Measurements from ENCODE around the gene SMIM7. TPM values are rescaled to one million over a fixed set of nuclear protein-coding genes. Genes with fewer than 3 reads are reported as not detected.
"Not testable (repeated sequence)": the region's sequence is repeated elsewhere in the genome, so short reads cannot be mapped to it uniquely, and the experiment has no call there.

Gene SMIM7
- total RNA-seq, 2 donors from 2014 or later = 72.7 to 102 TPM

DNA sequence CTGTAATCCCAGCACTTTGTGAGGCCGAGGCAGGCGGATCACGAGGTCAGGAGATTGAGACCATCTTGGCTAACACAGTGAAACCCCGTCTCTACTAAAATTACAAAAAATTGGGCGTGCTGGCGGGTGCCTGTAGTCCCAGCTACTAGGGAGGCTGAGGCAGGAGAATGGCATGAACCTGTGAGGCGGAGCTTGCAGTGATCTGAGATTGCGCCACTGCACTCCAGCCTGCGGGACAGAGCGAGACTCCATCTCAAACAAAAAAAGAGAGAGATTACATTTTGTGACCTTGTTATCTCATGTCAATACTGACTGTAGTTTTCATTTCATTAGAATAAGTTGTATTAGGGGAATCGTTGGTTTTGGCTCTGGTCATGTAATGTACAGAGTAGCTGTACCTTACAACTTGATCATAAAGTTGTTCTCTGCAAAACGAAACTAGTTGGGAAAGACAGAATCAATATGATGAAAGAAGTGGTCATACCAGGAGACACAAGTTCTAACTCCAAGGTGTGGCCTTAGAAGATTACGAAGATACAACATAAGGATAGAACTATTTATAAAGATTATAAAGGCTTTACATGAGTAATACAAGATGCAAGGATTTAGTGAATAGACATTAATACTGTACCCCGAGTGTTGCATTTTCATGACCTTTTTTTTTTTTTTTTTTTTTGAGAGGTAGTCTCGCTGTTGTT, 16.3 kb upstream of the SMIM7 start:
- Histone ChIP-seq H3K9me3 (no peaks in the 10 kb centered on the region), H3K4me3 (no peak overlapping the region), H3K27me3 (replicated peaks; ENCODE audit: insufficient read depth) (no peaks in the 10 kb centered on the region), H3K4me1 (ENCODE audit: control insufficient read depth in 1 of 2, low read depth in 2 of 2) (no peaks in the 10 kb centered on the region), H3K36me3 (peaks cover 12% of the 10 kb centered on the region), H3K27ac (no peak overlapping the region)
- TF ChIP-seq, protein P1, sequence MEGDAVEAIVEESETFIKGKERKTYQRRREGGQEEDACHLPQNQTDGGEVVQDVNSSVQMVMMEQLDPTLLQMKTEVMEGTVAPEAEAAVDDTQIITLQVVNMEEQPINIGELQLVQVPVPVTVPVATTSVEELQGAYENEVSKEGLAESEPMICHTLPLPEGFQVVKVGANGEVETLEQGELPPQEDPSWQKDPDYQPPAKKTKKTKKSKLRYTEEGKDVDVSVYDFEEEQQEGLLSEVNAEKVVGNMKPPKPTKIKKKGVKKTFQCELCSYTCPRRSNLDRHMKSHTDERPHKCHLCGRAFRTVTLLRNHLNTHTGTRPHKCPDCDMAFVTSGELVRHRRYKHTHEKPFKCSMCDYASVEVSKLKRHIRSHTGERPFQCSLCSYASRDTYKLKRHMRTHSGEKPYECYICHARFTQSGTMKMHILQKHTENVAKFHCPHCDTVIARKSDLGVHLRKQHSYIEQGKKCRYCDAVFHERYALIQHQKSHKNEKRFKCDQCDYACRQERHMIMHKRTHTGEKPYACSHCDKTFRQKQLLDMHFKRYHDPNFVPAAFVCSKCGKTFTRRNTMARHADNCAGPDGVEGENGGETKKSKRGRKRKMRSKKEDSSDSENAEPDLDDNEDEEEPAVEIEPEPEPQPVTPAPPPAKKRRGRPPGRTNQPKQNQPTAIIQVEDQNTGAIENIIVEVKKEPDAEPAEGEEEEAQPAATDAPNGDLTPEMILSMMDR (IDR thresholded peaks at IDR 0.05) = no peak
- DNase-seq (ENCODE audit: low spot score) (no peak), ATAC-seq (ENCODE audit: insufficient number of reproducible peaks, low FRiP score, low read depth) (no peak)

DNA sequence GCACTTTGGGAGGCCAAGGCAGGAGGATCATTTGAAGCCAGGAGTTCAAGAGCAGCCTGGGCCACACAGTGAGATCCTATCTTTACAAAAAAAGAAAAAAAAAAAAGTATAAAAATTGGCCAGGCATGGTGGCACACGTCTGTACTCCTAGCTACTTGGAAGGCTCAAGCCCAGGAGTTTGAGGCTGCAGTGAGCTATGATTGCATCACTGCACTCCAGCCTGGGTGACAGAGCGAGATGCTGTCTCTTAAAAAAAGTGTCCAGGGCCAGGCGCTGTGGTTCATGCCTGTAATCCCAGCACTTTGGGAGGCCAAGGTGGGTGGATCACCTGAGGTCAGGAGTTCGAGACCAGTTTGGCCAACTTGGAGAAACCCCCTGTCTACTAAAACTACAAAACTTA, 13.9 kb upstream of the SMIM7 start:
- not testable (repeated sequence) for H3K27me3 ChIP-seq (replicated peaks; ENCODE audit: insufficient read depth); H3K27ac ChIP-seq; H3K9me3 ChIP-seq; H3K4me3 ChIP-seq; H3K4me1 ChIP-seq (ENCODE audit: control insufficient read depth in 1 of 2, low read depth in 2 of 2); DNase-seq (ENCODE audit: low spot score); ATAC-seq (ENCODE audit: insufficient number of reproducible peaks, low FRiP score, low read depth); H3K36me3 ChIP-seq

DNA sequence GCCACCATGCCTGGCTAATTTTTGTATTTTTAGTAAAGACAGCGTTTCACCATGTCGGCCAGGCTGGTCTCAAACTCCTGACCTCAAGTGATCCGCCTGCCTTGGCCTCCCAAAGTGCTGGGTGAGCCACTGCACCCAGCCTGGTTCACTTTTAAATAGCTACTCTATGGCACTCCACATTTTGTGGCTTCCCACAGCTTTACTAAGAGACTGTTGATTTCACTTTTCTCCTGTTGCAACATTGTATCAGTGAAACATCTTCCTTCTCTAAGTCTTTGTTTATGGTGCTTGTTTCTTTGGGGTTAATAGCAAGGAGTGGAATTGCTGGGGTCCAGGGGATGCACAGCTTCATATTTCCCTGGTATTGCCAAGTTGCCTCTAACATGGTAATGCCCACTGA, 13.3 kb upstream of the SMIM7 start:
- Histone ChIP-seq H3K9me3 (no peaks in the 10 kb centered on the region), H3K4me3 (no peak overlapping the region), H3K4me1 (ENCODE audit: control insufficient read depth in 1 of 2, low read depth in 2 of 2) (no peaks in the 10 kb centered on the region), H3K27me3 (replicated peaks; ENCODE audit: insufficient read depth) (no peaks in the 10 kb centered on the region), H3K36me3 (no peaks in the 10 kb centered on the region), H3K27ac (no peak overlapping the region)
- DNase-seq (ENCODE audit: low spot score) (no peak), ATAC-seq (ENCODE audit: insufficient number of reproducible peaks, low FRiP score, low read depth) (no peak)
- TF ChIP-seq, protein P1 (IDR thresholded peaks at IDR 0.05) = no peak

DNA sequence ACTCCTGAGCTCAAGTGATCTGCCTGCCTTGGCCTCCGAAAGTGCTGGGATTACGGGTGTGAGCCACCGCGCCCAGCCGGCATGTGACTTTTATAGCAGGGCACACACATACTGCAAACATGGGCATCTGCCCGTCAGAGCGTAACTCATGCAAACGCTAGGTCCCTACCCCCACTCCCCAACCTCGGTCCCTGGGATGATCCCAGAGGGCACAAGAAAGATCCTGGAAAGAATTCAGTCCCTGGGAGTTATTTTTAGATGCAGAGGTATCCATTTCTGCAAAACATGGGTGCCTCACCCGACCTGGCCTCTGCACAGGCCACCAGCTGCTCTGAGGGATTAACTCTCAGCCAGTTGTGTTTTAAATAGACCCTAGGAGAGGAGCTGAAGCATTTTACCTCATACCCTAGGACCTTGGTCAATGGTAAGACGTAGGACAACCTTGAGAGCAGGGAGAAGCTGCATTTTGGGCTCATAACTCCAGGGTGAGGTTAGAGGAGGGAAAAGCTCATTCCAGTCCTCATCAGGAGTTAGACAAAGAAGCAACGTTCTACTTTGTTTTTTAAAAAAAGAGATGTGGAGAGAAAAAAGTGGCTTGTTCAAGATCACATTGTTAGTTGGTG, 11.8 kb upstream of the SMIM7 start:
- H3K27ac ChIP-seq = no peak overlapping the region
- TF ChIP-seq, protein P1 (IDR thresholded peaks at IDR 0.05) = no peak
- no peaks in the 10 kb centered on the region for H3K4me1 ChIP-seq (ENCODE audit: control insufficient read depth in 1 of 2, low read depth in 2 of 2)
- ATAC-seq (ENCODE audit: insufficient number of reproducible peaks, low FRiP score, low read depth) (no peak), DNase-seq (ENCODE audit: low spot score) (no peak)
- H3K4me3 ChIP-seq = no peak overlapping the region
- no peaks in the 10 kb centered on the region for H3K27me3 ChIP-seq (replicated peaks; ENCODE audit: insufficient read depth)
- H3K9me3 ChIP-seq = no peaks in the 10 kb centered on the region
- no peaks in the 10 kb centered on the region for H3K36me3 ChIP-seq

DNA sequence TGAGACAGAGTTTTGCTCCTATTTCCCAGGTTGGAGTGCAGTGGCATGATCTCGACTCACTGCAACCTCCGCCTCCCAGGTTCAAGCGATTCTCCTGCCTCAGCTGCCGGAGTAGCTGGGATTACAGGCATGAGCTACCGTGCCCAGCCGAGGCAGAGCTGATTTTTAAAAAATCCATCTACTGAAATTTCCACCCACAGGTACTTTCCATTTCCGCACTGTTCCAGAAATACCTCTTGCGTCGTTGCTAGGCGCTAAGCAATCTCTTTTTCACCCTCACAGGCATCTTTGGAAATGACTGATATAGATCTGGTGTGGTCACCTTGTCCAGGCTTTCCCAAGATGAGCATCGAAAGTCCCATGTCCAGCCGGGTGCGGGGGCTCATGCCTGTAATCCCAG, 10.3 kb upstream of the SMIM7 start:
- TF ChIP-seq, protein P1 (IDR thresholded peaks at IDR 0.05) = no peak
- Histone ChIP-seq H3K4me1 (ENCODE audit: control insufficient read depth in 1 of 2, low read depth in 2 of 2) (no peaks in the 10 kb centered on the region), H3K4me3 (no peak overlapping the region), H3K27me3 (replicated peaks; ENCODE audit: insufficient read depth) (no peaks in the 10 kb centered on the region), H3K9me3 (no peaks in the 10 kb centered on the region), H3K27ac (no peak overlapping the region), H3K36me3 (no peaks in the 10 kb centered on the region)
- DNase-seq (ENCODE audit: low spot score) (no peak), ATAC-seq (ENCODE audit: insufficient number of reproducible peaks, low FRiP score, low read depth) (no peak)

DNA sequence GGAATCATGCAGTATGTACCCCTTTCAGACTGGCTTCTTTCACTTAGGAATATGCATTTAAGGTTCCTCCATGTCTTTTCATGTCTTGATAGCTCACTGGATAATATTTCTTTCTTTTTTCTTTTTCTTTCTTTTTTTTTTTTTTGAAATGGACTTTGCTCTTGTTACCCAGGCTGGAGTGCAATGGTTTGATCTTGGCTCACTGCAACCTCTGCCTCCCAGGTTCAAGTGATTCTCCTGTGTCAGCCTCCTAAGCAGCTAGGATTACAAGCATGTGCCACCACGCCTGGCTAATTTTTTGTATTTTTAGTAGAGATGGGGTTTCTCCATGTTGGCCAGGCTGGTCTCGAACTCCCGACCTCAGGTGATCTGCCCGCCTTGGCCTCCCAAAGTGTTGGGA, 8.8 kb upstream of the SMIM7 start:
- H3K36me3 ChIP-seq; DNase-seq (ENCODE audit: low spot score); H3K27me3 ChIP-seq (replicated peaks; ENCODE audit: insufficient read depth); H3K27ac ChIP-seq; H3K4me1 ChIP-seq (ENCODE audit: control insufficient read depth in 1 of 2, low read depth in 2 of 2); H3K4me3 ChIP-seq; ATAC-seq (ENCODE audit: insufficient number of reproducible peaks, low FRiP score, low read depth); H3K9me3 ChIP-seq: not testable (repeated sequence)
